CD4-positive, alpha-beta T cell treated with Interleukin-4 for 4 hours (primary cell): ENCODE data around the gene COL6A1.

Source experiments
- DNase-seq: peaks from one replicate; pipeline ENCODE4 v3.0.0-alpha.2; 2020

The COL6A1 gene

GRCh38 chr21:46006547-46007491 is 25.2 kb downstream of the COL6A1 start:
- DNase-seq, result no peak

GRCh38 chr21:46007492-46007868 is 25.9 kb downstream of the COL6A1 start:
- DNase-seq, result no peak

GRCh38 chr21:46008893-46009621 is 27.5 kb downstream of the COL6A1 start:
- DNase-seq, result no peak

GRCh38 chr21:46009951-46010705 is 28.6 kb downstream of the COL6A1 start:
- DNase-seq, result no peak

- DNase-seq, result no peak
Observed at GRCh38 chr21:46011267-46011967, 29.8 kb downstream of the COL6A1 start.

GRCh38 chr21:46012154-46012553 is 30.6 kb downstream of the COL6A1 start:
- DNase-seq, result no peak

- DNase-seq, result no peak
Observed at GRCh38 chr21:46014828-46015227, 33.3 kb downstream of the COL6A1 start.

- no peak for DNase-seq
Observed at GRCh38 chr21:46017148-46017547, 35.6 kb downstream of the COL6A1 start.

- DNase-seq, result no peak
Observed at GRCh38 chr21:46017695-46018094, 36.1 kb downstream of the COL6A1 start.

GRCh38 chr21:46018615-46019014 is 37.0 kb downstream of the COL6A1 start:
- DNase-seq, result no peak

- no peak for DNase-seq
Observed at GRCh38 chr21:46020581-46020980, 39.0 kb downstream of the COL6A1 start.

GRCh38 chr21:46021398-46021797 is 39.8 kb downstream of the COL6A1 start:
- DNase-seq, result no peak

- no peak for DNase-seq
Observed at GRCh38 chr21:46021978-46022544, 40.5 kb downstream of the COL6A1 start.

- no peak for DNase-seq
Observed at GRCh38 chr21:46022551-46023525, 41.3 kb downstream of the COL6A1 start.

GRCh38 chr21:46023555-46023954 is 42.0 kb downstream of the COL6A1 start:
- no peak for DNase-seq

GRCh38 chr21:46024141-46024540 is 42.6 kb downstream of the COL6A1 start:
- no peak for DNase-seq

- DNase-seq, result no peak
Observed at GRCh38 chr21:46025113-46025770, 43.7 kb downstream of the COL6A1 start.

GRCh38 chr21:46027851-46028493 is 46.4 kb downstream of the COL6A1 start:
- DNase-seq, result no peak

GRCh38 chr21:46028573-46029091 is 47.1 kb downstream of the COL6A1 start:
- DNase-seq, result no peak
